ENCODE measurements around the gene TNFRSF11A. TPM values are rescaled to one million over a fixed set of nuclear protein-coding genes. Genes with fewer than 3 reads are reported as not detected.
A peak's percentile ranks its signal among the peaks of the same experiment; 100 is the strongest.

The TNFRSF11A gene
- total RNA-seq, 1 donor from 2014 or later: 1.1 TPM

GRCh38 chr18:62407660-62408059, 82.5 kb downstream of the TNFRSF11A start:
- ATAC-seq (no peak), DNase-seq (ENCODE audit: low spot score) (no peak)

- no peak for DNase-seq (ENCODE audit: low spot score)
Measured at GRCh38 chr18:62409821-62410220, 84.7 kb downstream of the TNFRSF11A start.

DNA sequence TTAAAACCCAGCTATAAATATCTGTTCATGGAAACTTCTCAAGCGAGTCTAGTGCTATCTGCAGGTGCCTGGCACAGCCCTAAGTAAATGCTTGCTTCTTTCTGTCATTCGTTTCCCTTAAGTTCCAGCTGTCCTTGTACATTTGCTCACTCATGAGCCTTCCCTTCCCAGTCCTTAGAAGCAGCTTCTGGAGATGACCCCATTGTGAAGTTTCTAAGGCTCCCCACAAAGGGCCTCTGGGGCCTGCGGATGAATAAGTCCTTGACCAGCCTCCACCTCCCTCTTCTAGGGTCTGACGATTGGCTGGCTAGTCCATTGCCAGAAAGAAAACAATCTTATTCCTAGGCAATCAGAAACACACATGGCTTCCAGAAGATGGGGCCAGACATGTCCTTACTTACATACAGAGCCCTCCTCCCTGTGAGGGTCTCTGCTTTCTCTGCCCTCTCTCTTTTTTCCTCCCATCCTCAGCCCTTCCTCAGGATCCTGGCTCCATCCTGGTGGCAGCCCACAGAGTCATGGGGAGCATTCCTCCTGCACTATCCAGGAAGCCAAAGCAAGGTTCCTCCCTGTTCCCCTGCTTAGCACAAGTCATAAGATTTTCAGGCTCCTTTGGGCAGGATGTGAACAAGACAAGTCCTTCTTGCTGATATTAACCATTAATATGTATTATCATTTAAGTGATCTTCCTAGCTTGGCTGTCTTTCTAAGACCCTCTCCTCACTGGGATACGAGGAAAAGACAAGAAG, 87.3 kb downstream of the TNFRSF11A start:
- ATAC-seq: no peak
- DNase-seq (ENCODE audit: low spot score): no peak

More at GRCh38 chr18:62409821-62410220, 84.7 kb downstream of the TNFRSF11A start:
- no peak for ATAC-seq

- ATAC-seq (no peak), DNase-seq (ENCODE audit: low spot score) (no peak)
Measured at GRCh38 chr18:62413206-62413605, 88.1 kb downstream of the TNFRSF11A start.

DNA sequence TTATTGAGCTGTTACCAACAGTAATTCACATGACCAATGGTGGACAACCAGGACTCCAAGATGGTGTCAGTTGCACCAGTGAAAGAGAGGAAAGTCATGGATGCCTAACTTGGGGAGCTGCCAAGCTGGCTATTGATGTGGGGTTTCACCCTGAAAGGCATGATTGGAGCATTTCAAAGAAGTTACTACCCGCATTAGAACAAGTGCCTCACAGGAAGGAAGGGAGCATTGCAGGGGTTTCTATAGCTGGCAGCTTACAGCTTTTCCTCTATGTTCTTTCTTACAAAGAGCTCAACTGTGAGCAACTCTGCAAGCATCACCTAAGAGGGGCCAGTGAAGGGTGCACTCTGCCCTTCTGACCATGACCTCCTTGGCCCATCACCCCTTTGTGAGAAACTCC, 93.1 kb downstream of the TNFRSF11A start:
- ATAC-seq: no peak
- no peak for DNase-seq (ENCODE audit: low spot score)

GRCh38 chr18:62420151-62420512, 95.0 kb downstream of the TNFRSF11A start:
- ATAC-seq: peak; percentile 80

GRCh38 chr18:62420513-62421209, 95.6 kb downstream of the TNFRSF11A start:
- no peak for DNase-seq (ENCODE audit: low spot score)
- no peak for ATAC-seq

More at GRCh38 chr18:62420151-62420512, 95.0 kb downstream of the TNFRSF11A start:
- peak; percentile 57 for DNase-seq (ENCODE audit: low spot score)

DNA sequence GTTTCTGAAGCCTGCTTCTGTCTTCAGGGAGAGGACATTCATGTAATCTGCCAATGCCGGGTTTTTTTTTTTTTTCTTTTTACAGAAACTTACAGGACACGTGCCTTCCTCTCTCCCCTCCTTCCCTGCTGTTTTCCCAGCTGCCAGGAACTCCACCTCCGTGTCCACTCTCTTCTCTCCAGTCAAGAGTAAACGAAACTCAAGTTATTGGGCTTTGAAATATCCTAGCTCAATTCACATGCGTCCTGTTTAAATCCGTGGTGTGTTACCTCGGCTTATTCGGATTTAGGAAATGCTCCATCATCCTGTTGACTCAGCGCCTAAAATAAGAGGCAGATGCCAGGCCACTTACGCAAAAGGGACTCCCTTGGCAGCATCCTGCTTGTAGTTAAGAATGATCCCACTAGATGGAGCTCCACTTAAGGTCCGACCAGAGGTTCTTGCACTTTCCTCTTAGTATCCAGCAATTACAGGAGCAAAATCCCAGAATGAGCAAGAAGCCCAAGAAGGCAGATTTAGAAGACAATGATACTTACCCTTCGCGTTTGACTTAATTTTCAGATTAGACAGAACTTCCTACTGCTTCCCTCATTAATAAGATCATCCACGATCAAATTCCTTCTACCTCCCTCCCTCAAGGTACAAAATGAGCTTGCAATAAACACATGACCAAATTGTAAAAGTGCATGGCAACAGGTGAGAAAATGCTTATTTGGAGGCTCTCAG, 100.5 kb downstream of the TNFRSF11A start:
- ATAC-seq (peak; percentile 97), DNase-seq (ENCODE audit: low spot score) (peak; percentile 87)

GRCh38 chr18:62426191-62426488, 101.0 kb downstream of the TNFRSF11A start:
- ATAC-seq (peak; percentile 72), DNase-seq (ENCODE audit: low spot score) (no peak)

GRCh38 chr18:62432176-62432575, 107.1 kb downstream of the TNFRSF11A start:
- ATAC-seq: no peak
- DNase-seq (ENCODE audit: low spot score): no peak

DNA sequence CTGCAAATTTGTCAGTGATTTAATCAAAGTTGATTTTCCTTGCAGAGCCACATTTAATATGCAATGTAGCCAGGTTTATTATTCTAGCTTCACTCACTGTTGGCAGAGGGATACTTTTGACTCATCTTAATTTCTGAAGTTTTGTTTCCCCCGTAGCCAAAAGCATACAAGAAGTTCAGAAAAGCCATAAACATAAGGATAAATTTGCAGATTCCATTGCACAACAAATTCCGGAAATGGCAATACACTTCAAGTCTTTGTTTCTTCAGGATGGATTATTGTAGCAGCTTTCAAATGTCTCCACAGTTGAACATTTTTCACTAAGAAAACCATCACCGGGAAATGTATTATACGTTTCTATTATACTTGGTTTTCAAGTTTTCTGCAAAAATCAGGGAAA, 109.7 kb downstream of the TNFRSF11A start:
- ATAC-seq: no peak
- no peak for DNase-seq (ENCODE audit: low spot score)

- ATAC-seq (no peak), DNase-seq (ENCODE audit: low spot score) (no peak)
Measured at GRCh38 chr18:62435435-62436031, 110.4 kb downstream of the TNFRSF11A start.

- DNase-seq (ENCODE audit: low spot score) (no peak), ATAC-seq (peak; percentile 46)
Measured at GRCh38 chr18:62436636-62437234, 111.6 kb downstream of the TNFRSF11A start.

DNA sequence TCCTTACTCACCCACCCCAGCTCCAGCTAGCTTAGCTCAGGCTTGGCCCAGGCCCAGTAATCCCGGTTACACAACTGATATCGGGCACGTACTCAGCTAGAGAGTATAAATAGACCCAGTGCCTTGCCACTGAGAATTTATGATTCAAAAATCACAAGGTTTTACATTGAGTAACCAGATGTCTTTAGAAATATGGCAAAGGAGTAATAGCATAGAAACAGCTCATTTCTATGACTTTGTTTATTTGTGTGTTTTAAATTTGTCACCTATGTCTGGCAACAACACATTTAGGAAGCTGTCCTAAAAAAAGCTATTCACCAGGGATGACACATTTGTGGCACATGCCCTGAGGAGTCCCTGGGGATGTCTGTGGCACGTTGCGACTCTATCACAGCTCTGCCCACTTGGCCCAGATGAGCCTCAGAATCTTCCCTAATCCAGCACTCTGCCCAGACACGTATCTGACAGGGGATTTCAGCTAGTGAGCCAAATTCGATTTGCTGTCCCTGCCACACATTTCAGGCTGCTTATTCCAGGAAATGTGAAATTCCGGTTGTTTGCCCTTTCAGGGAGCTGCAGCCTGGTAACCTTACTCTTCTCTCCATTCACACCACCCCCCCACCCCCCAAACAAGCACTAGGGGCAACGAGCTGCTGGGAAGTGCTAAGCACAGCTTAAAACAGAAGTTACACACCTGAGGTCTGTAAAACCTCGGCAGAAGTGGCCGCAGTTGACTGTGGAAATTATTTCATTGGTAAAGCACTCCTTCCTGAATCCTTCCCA, 112.3 kb downstream of the TNFRSF11A start:
- ATAC-seq: peak; percentile 84
- peak; percentile 91 for DNase-seq (ENCODE audit: low spot score)

DNA sequence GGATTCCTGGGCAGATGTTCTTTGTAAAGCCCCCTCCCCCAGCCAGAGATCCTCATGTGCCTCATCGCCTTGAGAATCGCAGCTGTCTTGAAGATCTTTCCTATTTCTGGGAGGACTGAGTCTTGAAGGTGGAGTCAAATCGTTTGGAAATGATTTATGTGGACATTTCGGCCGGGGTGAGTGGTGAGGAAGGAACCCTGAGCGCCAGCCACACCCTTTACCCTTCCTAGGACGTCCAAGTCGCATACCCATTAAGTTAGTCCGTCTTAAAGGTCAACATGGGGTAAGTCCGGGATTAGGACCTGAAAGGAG, 112.9 kb downstream of the TNFRSF11A start:
- DNase-seq (ENCODE audit: low spot score) (no peak), ATAC-seq (peak; percentile 25)

DNA sequence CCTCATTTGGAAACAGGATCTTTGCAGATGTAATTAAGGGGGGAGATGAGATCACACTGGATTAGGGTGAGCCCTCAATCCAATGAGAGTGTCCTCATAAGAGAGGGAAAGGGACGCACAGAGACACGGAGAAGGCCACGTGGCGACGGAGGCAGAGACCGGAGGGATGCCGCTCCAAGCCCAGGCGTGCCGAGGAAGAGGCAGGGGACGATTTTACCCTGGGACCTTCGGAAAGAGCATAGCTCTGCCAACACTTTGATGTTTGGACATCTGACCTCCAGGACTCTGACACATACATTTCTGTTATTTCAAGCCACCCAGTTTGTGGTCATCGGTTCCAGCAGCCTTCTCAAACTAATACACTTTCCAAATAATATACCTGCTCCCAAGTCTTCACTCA, 113.3 kb downstream of the TNFRSF11A start:
- DNase-seq (ENCODE audit: low spot score): peak; percentile 58
- peak; percentile 48 for ATAC-seq

- DNase-seq (ENCODE audit: low spot score) (no peak), ATAC-seq (no peak)
Measured at GRCh38 chr18:62438866-62439265, 113.8 kb downstream of the TNFRSF11A start.

Measured in left lobe of liver (tissue), 2 donors.